HCT116 (cell line): Measurements from ENCODE around the gene NHP2. TPM values are rescaled to one million over a fixed set of nuclear protein-coding genes. Genes with fewer than 3 reads are reported as not detected.

Experiments used
- ATAC-seq: fragments of 200-7000 bp; cut with Tn5 transposase; 2 replicates; pipeline ENCODE4 v1.9.1; 2020; ENCODE audit warnings: mild to moderate bottlenecking, moderate library complexity
- BruUV-seq: library from RNA; stranded (reverse); fragments of 400-500 nt; replicated peaks from 2 replicates; lab custom pipeline; 2021; lab: Mats Ljungman, UMichigan
- CTCF ChIA-PET: fragments of 300-600 bp; sonication (Branson Sonifier 250); formaldehyde crosslinking; loops from one replicate; lab custom pipeline; 2021; ENCODE audit warnings: antibody characterized with exemption; lab: Charles Lee
- POLR2A ChIA-PET: fragments of 300-600, 350-600 bp; sonication (Branson Sonifier 250); formaldehyde crosslinking; loops from one replicate; lab custom pipeline; 2021; ENCODE audit warnings: antibody characterized with exemption; lab: Charles Lee
- RAD21 ChIA-PET, 2 experiments: fragments of 300-600 bp; sonication (Branson Sonifier 250); formaldehyde crosslinking; loops; one replicate each; lab custom pipeline; 2023; ENCODE audit warnings: low total read pairs in 2 of 2; ENCODE audit not compliant: uncharacterized antibody in 2 of 2, unreplicated experiment in 2 of 2, low non-redundant PET in 1 of 2; lab: Charles Lee
- DNase-seq: peaks from one replicate; pipeline ENCODE4 v3.0.0-alpha.2; 2010; ENCODE audit warnings: low read depth, low spot score
- H2AFZ ChIP-seq: fragments of 200-600 bp; shearing (Covaris generic), sonication (generic); 2 replicates; pipeline ENCODE4 v1.6.1; 2017; ENCODE audit warnings: low read depth, mixed run types, mixed read lengths, antibody characterized with exemption, low read length; ENCODE audit not compliant: poor library complexity, severe bottlenecking
- H3K27ac ChIP-seq: 2 replicates; pipeline ENCODE4 v1.5.1; 2012; ENCODE audit warnings: low read depth, low read length
- H3K27me3 ChIP-seq: fragments of 200-600 bp; sonication (generic); 2 replicates; pipeline ENCODE4 v1.6.1; 2016; ENCODE audit warnings: mixed run types, low read length, mixed read lengths; ENCODE audit not compliant: insufficient read depth
- H3K36me3 ChIP-seq, 2 experiments: fragments of 200-500 bp in 1 of 2; fragments of 200-600 bp in 1 of 2; sonication (Bioruptor generic) in 1 of 2; sonication (generic) in 1 of 2; 2 replicates each; pipeline versions ENCODE4 v1.5.1 to v1.6.1; 2014 to 2016; ENCODE audit warnings: low read length in 2 of 2, inconsistent platforms in 1 of 2, mixed read lengths in 1 of 2, mixed run types in 1 of 2; ENCODE audit not compliant: insufficient read depth in 2 of 2, control insufficient read depth in 1 of 2
- H3K4me1 ChIP-seq, 2 experiments: fragments of 200-600 bp in 1 of 2; sonication (generic) in 1 of 2; 2 replicates each; pipeline versions ENCODE4 v1.5.1 to v1.6.1; 2012 to 2017; ENCODE audit warnings: low read length in 2 of 2, inconsistent platforms in 1 of 2, mild to moderate bottlenecking in 1 of 2, mixed read lengths in 1 of 2, mixed run types in 1 of 2, moderate library complexity in 1 of 2; ENCODE audit not compliant: insufficient read depth in 2 of 2, control insufficient read depth in 1 of 2
- H3K4me2 ChIP-seq: fragments of 200-600 bp; sonication (generic); 2 replicates; pipeline ENCODE4 v1.6.1; 2017; ENCODE audit warnings: mixed run types, low read length, mixed read lengths
- H3K4me3 ChIP-seq, 2 experiments: fragments of 200-600 bp in 1 of 2; sonication (generic) in 1 of 2; replicated peaks in 1 of 2; 2 replicates each; pipeline ENCODE4 v1.5.1; 2011 to 2016; ENCODE audit warnings: low read length in 2 of 2, control low read depth in 1 of 2, low read depth in 1 of 2, mild to moderate bottlenecking in 1 of 2, mixed read lengths in 1 of 2, mixed run types in 1 of 2
- H3K79me2 ChIP-seq: fragments of 200-600 bp; sonication (generic); 2 replicates; pipeline ENCODE4 v1.6.1; 2017; ENCODE audit warnings: mild to moderate bottlenecking, mixed run types, low read length, moderate library complexity, mixed read lengths; ENCODE audit not compliant: insufficient read depth
- H3K9ac ChIP-seq: fragments of 200-600 bp; sonication (generic); 2 replicates; pipeline ENCODE4 v1.6.1; 2016; ENCODE audit warnings: low read length, mixed read lengths
- H3K9me2 ChIP-seq: fragments of 200-600 bp; sonication (generic), shearing (Covaris generic); 2 replicates; pipeline ENCODE4 v1.6.1; 2017; ENCODE audit warnings: mixed run types, mild to moderate bottlenecking, moderate library complexity; ENCODE audit not compliant: insufficient read depth
- H3K9me3 ChIP-seq, 2 experiments: fragments of 200-500 bp in 1 of 2; fragments of 200-600 bp in 1 of 2; sonication (Bioruptor generic) in 1 of 2; sonication (generic) in 1 of 2; 2 replicates each; pipeline ENCODE4 v1.6.1; 2014 to 2017; ENCODE audit warnings: low read length in 2 of 2, mixed read lengths in 2 of 2, inconsistent platforms in 1 of 2, low read depth in 1 of 2, mild to moderate bottlenecking in 1 of 2, mixed run types in 1 of 2, moderate library complexity in 1 of 2; ENCODE audit not compliant: control insufficient read depth in 1 of 2, insufficient read depth in 1 of 2
- H4K20me1 ChIP-seq: fragments of 200-600 bp; sonication (generic), shearing (Covaris generic); 2 replicates; pipeline ENCODE4 v1.6.1; 2017; ENCODE audit warnings: mixed run types, mild to moderate bottlenecking, moderate library complexity; ENCODE audit not compliant: insufficient read depth
- ATF3 ChIP-seq: IDR thresholded peaks from 2 replicates; pipeline ENCODE4 v1.6.1; 2012
- CTCF ChIP-seq, 3 experiments: fragments of 200-600 bp in 1 of 3; sonication (generic) in 1 of 3; IDR thresholded peaks in 2 of 3; conservative IDR thresholded peaks in 1 of 3; 2 replicates each; pipeline ENCODE4 v1.5.1; 2012 to 2017; ENCODE audit warnings: low read depth in 2 of 3, low read length in 2 of 3, antibody characterized with exemption in 1 of 3, borderline replicate concordance in 1 of 3, control low read depth in 1 of 3, mild to moderate bottlenecking in 1 of 3, mixed read lengths in 1 of 3, mixed run types in 1 of 3, moderate library complexity in 1 of 3; ENCODE audit not compliant: insufficient read depth in 1 of 3
- EGR1 ChIP-seq: IDR thresholded peaks from 2 replicates; pipeline ENCODE4 v1.6.1; 2012; ENCODE audit warnings: low read depth
- ELF1 ChIP-seq: IDR thresholded peaks from 2 replicates; pipeline ENCODE4 v1.6.1; 2012; ENCODE audit warnings: low read depth, borderline replicate concordance
- EZH2 ChIP-seq: fragments of 200-600 bp; sonication (generic); IDR thresholded peaks from 2 replicates; pipeline ENCODE4 v1.6.1; 2017; ENCODE audit warnings: antibody characterized with exemption, mixed run types
- FOSL1 ChIP-seq: IDR thresholded peaks from 2 replicates; pipeline ENCODE4 v1.6.1; 2012; ENCODE audit warnings: low read depth
- JUND ChIP-seq: IDR thresholded peaks from 2 replicates; pipeline ENCODE4 v1.6.1; 2012
- POLR2A ChIP-seq: IDR thresholded peaks from 2 replicates; pipeline ENCODE4 v1.7.0; 2011; ENCODE audit warnings: borderline replicate concordance; ENCODE audit not compliant: insufficient read depth, insufficient read length; ENCODE audit errors: extremely low read depth
- POLR2AphosphoS5 ChIP-seq: IDR thresholded peaks from 2 replicates; pipeline ENCODE4 v1.6.1; 2011; ENCODE audit warnings: mild to moderate bottlenecking, low read depth, low read length, moderate library complexity
- SP1 ChIP-seq: IDR thresholded peaks from 2 replicates; pipeline ENCODE4 v1.6.1; 2012; ENCODE audit warnings: low read depth
- SRF ChIP-seq: IDR thresholded peaks from 2 replicates; pipeline ENCODE4 v1.6.1; 2012; ENCODE audit warnings: low read depth
- TCF7L2 ChIP-seq: IDR thresholded peaks from 2 replicates; pipeline ENCODE4 v1.7.0; 2011; ENCODE audit warnings: borderline replicate concordance, inconsistent platforms; ENCODE audit not compliant: insufficient read depth, insufficient read length; ENCODE audit errors: extremely low read depth
- YY1 ChIP-seq: IDR thresholded peaks from 2 replicates; pipeline ENCODE4 v1.6.1; 2011; ENCODE audit warnings: low read length, low read depth, moderate library complexity, mild to moderate bottlenecking; ENCODE audit not compliant: insufficient replicate concordance; ENCODE audit errors: extremely low read depth
- ZFX ChIP-seq: fragments of 450-650 bp; IDR thresholded peaks from 2 replicates; pipeline ENCODE4 v1.6.1; 2017
- ZNF274 ChIP-seq: fragments of 200-500 bp; sonication (Bioruptor generic); IDR thresholded peaks from 2 replicates; pipeline ENCODE4 v1.6.1; 2014; ENCODE audit warnings: mild to moderate bottlenecking, low read depth, low read length, inconsistent platforms
- intact Hi-C: fragments of 100-400 bp; cut with micrococcal nuclease; formaldehyde crosslinking; loops from 2 replicates; pipeline ENCODE4 v1.10.0; 2022
- total RNA-seq: library from RNA; stranded (reverse); gene quantifications from one replicate; pipeline ENCODE4 v1.2.1, GENCODE V29; 2021; ENCODE audit not compliant: unreplicated experiment
- TF ChIP-seq, protein P1 (sequence below): IDR thresholded peaks from 2 replicates; pipeline ENCODE4 v1.6.1; 2012; ENCODE audit warnings: low read depth

Gene NHP2
- total RNA-seq, 1 experiment from 2014 or later, result 260 TPM

DNA sequence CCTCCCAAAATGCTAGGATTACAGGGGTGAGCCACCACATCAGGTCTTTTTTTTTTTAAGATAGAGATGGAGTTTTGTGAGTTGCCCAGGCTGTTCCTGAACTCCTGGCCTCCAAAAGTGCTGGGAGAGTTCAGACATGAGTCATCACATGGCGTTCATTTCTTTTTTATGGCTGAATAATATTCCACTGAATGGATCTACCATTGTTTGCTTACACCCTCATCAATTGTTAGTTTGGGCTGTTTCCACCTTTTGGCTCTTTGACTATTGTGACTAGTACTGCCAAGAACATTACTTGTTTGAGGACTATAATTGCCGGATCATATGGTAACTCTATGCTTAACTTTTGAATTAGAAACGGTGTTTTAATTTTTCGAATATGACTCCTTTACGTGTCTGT, 41.1 kb downstream of the NHP2 start (continued):
- TF ChIP-seq FOSL1, result no peak
- TF ChIP-seq EGR1, result no peak
- TF ChIP-seq JUND, result no peak
- TF ChIP-seq POLR2A, result no peak
- no peak for TF ChIP-seq SRF
- TF ChIP-seq, all 23 proteins: peak for 0

GRCh38 chr5:178111925-178112324, 41.8 kb downstream of the NHP2 start:
- RAD21 ChIA-PET, result no interaction called here
- POLR2A ChIA-PET, result no interaction called here

More at GRCh38 chr5:178111925-178112324, 41.8 kb downstream of the NHP2 start:
- CTCF ChIA-PET, result no interaction called here
- no peaks in the 10 kb centered on the region for H4K20me1 ChIP-seq
- H3K9me2 ChIP-seq, result no peaks in the 10 kb centered on the region
- no peaks in the 10 kb centered on the region for H3K27me3 ChIP-seq
- TF ChIP-seq, protein P1, sequence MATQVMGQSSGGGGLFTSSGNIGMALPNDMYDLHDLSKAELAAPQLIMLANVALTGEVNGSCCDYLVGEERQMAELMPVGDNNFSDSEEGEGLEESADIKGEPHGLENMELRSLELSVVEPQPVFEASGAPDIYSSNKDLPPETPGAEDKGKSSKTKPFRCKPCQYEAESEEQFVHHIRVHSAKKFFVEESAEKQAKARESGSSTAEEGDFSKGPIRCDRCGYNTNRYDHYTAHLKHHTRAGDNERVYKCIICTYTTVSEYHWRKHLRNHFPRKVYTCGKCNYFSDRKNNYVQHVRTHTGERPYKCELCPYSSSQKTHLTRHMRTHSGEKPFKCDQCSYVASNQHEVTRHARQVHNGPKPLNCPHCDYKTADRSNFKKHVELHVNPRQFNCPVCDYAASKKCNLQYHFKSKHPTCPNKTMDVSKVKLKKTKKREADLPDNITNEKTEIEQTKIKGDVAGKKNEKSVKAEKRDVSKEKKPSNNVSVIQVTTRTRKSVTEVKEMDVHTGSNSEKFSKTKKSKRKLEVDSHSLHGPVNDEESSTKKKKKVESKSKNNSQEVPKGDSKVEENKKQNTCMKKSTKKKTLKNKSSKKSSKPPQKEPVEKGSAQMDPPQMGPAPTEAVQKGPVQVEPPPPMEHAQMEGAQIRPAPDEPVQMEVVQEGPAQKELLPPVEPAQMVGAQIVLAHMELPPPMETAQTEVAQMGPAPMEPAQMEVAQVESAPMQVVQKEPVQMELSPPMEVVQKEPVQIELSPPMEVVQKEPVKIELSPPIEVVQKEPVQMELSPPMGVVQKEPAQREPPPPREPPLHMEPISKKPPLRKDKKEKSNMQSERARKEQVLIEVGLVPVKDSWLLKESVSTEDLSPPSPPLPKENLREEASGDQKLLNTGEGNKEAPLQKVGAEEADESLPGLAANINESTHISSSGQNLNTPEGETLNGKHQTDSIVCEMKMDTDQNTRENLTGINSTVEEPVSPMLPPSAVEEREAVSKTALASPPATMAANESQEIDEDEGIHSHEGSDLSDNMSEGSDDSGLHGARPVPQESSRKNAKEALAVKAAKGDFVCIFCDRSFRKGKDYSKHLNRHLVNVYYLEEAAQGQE, result no peak
- TF ChIP-seq ZFX (no peak), ZNF274 (no peak), EZH2 (no peak), TCF7L2 (no peak), ATF3 (no peak), POLR2AphosphoS5 (no peak), EGR1 (no peak), CTCF (IDR thresholded peaks at IDR 0.05 in 2 of 3, conservative IDR thresholded peaks at IDR 0.05 in 1 of 3; ENCODE audit: borderline replicate concordance in 1 of 3, insufficient read depth in 1 of 3, low read depth in 2 of 3, low read length in 2 of 3) (no peak), SP1 (no peak), ELF1 (no peak), FOSL1 (no peak), YY1 (no peak)
- no peak for DNase-seq
- no TSS peak for BruUV-seq
- H2AFZ ChIP-seq, result no peak overlapping the region
- H3K27ac ChIP-seq, result no peak overlapping the region
- H3K9me3 ChIP-seq, result no peaks in the 10 kb centered on the region
- H3K4me1 ChIP-seq, result peaks cover 20 to 35% of the 10 kb centered on the region in 2 experiments
- H3K4me3 ChIP-seq, result no peak overlapping the region
- ATAC-seq, result no peak
- H3K4me2 ChIP-seq, result no peak overlapping the region
- intact Hi-C loops, result no loop called here
- H3K9ac ChIP-seq, result no peak overlapping the region
- peaks cover 13% of the 10 kb centered on the region; the same call in 1 of the 2 replicates for H3K79me2 ChIP-seq
- H3K36me3 ChIP-seq, result no peaks in the 10 kb centered on the region
